Embryonic facial prominence (tissue), 1 donor: ENCODE data around the gene CACNB1.
A peak's percentile ranks its signal among the peaks of the same experiment; 100 is the strongest.
"Not testable (repeated sequence)": the region's sequence is repeated elsewhere in the genome, so short reads cannot be mapped to it uniquely, and the experiment has no call there.

Experiments used
- DNase-seq: peaks from one replicate; pipeline ENCODE4 v3.0.0-alpha.2; 2016; ENCODE audit errors: extremely low spot score

CACNB1 gene

GRCh38 chr17:39174920-39175694, 22.4 kb downstream of the CACNB1 start:
- DNase-seq: no peak

GRCh38 chr17:39173526-39174274, 23.8 kb downstream of the CACNB1 start:
- DNase-seq: no peak

- DNase-seq: no peak
Observed at GRCh38 chr17:39173080-39173479, 24.4 kb downstream of the CACNB1 start.

- no peak for DNase-seq
Observed at GRCh38 chr17:39171933-39172332, 25.5 kb downstream of the CACNB1 start.

DNA sequence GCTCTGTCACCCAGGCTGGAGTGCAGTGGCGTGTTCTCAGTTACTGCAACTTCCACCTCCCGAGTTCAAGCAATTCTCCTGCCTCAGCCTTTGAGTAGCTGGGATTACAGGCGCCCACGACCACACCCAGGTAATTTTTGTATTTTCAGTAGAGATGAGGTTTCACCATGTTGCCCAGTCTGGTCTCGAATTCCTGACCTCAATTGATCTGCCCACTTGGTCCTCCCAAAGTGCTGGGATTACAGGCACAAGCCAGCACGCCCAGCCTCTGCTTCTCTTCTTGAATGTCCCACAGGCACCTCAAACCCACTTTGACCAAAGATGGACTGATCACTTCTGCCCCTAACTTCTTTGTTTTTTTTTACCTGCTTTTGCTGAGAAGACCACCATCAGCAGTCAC, 26.9 kb downstream of the CACNB1 start:
- DNase-seq: no peak

GRCh38 chr17:39170109-39170508, 27.4 kb downstream of the CACNB1 start:
- no peak for DNase-seq

- DNase-seq: no peak
Observed at GRCh38 chr17:39169518-39169917, 28.0 kb downstream of the CACNB1 start.

DNA sequence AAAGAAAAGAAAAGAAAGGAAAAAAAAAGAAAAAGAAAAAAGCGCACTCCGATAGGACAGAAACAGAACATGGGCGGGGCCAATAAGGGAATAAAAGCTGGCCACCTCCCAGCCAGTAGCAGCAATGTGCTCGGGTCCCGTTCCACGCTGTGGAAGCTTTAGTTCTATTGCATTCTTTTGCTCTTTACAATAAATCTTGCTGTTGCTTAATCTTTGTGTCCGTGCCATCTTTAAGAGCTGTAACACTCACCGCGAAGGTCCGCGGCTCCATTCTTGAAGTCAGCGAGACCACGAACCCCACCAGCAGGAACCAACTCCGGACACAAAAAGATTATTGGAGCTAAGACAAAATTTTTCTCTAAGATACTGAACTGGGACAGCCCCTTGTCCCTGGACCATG, 28.4 kb downstream of the CACNB1 start:
- no peak for DNase-seq

GRCh38 chr17:39168503-39168902, 29.0 kb downstream of the CACNB1 start:
- DNase-seq: not testable (repeated sequence)

DNA sequence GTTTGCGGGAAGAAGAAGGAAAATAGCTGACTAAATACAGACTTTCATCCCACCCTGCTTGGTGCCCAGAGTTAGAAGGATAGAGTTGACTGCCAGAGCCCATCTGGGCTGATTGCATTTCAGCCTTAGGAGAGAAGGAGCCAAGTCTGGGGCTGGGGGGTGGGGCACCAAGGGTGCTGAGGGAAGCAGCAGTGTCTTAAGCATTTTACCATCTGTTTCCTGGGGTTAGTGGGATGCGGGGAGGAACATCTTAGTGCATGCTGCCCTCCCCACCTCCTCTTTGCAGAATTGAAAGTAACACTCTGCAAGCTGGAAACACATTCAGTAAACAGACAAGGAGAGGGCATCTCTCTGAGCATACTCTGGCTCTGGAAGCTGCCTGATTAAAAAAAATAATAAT, 30.0 kb downstream of the CACNB1 start:
- no peak for DNase-seq

- no peak for DNase-seq
Observed at GRCh38 chr17:39166437-39167335, 30.8 kb downstream of the CACNB1 start.

- DNase-seq: no peak
Observed at GRCh38 chr17:39165841-39166349, 31.6 kb downstream of the CACNB1 start, which contains the start of gene ARL5C. Gene ARL5C, minus strand, starts transcription at chr17:39166161. Its CDS starts 401 bp downstream, at chr17:39165760.

DNA sequence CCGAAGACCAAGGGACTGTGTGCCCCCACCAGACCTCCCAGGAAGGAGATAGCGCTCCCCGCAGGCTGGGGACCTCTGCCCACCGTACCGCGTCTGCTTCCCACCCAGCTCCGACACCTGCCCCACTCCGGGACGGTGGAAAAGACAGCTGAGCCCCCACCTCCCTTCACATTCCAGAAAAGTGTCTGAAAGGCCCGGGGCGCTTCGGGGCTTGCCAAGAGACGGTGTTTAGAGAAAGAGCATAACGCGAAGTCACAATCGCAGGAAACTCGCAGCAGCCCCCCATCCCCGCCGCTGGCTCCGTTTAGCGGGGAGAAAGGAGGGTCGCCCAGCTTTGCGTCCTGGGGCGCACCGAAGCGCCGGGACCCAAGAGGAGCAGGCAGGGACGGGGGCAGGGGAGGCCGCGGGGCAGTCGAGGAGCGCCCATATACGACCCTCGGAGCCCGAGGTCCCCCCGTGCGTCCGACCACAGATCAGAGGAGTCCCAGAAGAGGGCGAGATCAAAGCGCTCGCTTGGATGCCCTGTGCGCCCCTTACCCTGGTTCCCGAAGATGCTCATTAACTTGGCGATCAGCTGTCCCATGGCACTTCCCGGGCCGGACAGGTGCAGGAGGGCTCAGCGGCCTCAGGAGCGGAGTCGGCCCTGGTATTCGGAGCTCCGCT, 32.2 kb downstream of the CACNB1 start:
- DNase-seq: no peak

DNA sequence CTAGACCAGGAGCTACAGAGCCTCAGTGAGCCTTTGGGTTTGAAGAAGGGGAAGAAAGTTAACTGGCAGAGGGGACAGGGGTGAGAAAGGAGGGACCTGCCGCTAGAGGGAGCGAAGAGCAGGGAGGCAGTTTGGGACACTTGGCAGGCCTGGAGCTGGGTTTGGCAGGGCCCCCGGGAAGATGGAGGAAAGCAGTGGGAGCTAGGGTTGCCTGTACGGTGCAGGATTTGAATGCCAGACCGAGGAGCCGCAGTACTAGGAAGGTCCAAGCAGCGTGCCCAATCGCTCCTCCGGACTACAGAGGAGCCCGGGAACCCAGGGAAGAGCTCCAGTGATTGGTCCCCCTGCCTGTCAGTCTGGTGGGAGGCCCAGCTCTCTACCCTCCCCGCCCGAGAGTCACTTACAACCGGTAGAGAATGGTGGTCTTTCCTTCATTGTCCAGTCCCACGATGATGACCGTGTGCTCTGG, 32.8 kb downstream of the CACNB1 start:
- peak; percentile 61 for DNase-seq

GRCh38 chr17:39161962-39162361, 35.5 kb downstream of the CACNB1 start:
- no peak for DNase-seq

GRCh38 chr17:39158623-39159022, 38.8 kb downstream of the CACNB1 start:
- no peak for DNase-seq

- DNase-seq: no peak
Observed at GRCh38 chr17:39156491-39156890, 41.0 kb downstream of the CACNB1 start.

- DNase-seq: no peak
Observed at GRCh38 chr17:39155654-39156053, 41.8 kb downstream of the CACNB1 start.

DNA sequence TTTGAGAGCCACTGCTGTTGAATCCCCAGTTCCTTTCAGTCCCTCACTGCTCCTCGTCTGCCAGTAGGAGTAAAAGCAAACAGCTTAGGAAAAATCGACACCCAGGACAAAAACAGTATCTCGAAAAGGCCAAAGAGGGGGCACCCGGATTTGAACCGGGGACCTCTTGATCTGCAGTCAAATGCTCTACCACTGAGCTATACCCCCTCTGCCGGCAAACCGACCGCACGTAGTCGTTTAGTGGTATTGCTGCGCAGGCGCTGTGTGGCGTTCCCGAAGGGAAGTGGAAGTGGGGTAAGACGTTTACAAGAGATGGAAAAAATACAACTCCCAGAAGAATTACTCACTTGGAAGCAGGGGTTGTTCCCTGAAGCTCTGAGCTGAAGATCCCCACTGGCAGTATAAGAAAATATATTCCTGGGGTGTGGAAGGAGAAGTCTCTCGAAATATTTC, 43.8 kb downstream of the CACNB1 start:
- peak; percentile 84 for DNase-seq

DNA sequence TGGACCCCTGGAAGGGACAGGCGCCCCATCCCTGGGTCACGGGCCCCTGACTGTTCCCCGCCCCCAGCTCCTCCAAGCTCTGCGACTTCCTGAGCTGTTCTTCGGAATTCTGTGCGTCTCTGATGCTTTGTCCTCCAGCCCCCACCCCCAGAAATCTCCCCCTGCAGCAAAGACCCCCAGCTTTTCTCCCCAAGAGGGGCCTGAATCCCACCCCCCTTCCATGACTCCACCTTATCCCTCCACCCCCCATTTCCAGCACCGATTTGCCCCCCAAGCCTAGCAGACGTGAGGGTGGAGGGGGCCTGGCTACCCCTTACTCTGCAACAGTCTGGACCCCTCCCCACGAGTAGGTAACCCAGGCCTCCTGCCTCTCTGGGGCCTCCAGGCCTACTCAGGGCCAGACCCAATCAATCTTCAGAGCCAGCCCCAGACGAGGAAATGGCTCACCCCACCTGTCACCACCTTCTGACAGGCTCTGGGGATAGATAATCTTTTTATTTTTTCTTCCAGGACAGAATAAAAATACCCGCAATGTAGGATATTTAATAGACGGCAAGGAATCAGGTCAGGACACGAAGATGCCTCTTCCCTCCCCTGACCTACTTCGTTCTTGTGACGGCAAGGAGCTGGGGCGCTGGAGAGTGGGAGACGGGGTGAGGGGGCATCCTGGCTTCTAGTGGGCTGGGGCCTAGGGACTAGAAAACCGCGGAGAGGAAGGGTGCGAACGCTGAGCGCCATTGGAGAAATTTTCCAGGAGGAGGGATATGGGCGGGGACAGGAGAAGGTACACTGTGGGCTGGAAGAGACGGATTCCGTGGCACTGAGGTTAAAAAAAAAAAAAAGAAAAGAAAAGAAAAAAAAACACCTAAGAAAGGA, 45.3 kb downstream of the CACNB1 start:
- no peak for DNase-seq
